GM12801 (cell line): ENCODE measurements around the gene MYPN.

ENCODE experiments used
- TF ChIP-seq, protein P1 (sequence below): IDR thresholded peaks from one replicate; pipeline ENCODE4 v1.5.1; 2011; ENCODE audit warnings: control low read depth; ENCODE audit not compliant: insufficient read length; ENCODE audit errors: extremely low read depth

MYPN gene

GRCh38 chr10:68176797-68177196 lies 67.5 kb downstream of the MYPN start:
- TF ChIP-seq, protein P1, sequence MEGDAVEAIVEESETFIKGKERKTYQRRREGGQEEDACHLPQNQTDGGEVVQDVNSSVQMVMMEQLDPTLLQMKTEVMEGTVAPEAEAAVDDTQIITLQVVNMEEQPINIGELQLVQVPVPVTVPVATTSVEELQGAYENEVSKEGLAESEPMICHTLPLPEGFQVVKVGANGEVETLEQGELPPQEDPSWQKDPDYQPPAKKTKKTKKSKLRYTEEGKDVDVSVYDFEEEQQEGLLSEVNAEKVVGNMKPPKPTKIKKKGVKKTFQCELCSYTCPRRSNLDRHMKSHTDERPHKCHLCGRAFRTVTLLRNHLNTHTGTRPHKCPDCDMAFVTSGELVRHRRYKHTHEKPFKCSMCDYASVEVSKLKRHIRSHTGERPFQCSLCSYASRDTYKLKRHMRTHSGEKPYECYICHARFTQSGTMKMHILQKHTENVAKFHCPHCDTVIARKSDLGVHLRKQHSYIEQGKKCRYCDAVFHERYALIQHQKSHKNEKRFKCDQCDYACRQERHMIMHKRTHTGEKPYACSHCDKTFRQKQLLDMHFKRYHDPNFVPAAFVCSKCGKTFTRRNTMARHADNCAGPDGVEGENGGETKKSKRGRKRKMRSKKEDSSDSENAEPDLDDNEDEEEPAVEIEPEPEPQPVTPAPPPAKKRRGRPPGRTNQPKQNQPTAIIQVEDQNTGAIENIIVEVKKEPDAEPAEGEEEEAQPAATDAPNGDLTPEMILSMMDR = no peak

- TF ChIP-seq, protein P1 = no peak
Measured at GRCh38 chr10:68178592-68178991, 69.3 kb downstream of the MYPN start.

GRCh38 chr10:68179016-68179415 lies 69.7 kb downstream of the MYPN start:
- TF ChIP-seq, protein P1 = no peak

DNA sequence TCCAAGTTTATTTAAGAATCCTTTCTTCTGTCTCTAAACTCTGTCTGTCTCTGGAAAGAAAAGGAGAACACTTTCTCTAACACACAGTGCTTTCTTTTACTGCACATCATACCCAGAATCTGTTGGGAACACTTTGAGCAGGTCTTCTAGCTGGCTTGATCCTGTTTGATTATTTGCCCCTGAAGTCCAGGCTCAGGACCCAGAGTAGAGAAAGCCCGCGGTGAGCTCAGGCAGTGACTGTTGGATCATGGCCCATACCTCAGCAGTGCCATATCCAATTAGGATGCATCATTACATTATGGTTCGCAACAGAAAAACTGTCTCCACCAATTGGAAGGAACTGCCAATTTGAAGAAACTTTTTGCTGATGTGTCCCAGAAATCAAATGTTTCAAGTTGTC lies 71.2 kb downstream of the MYPN start:
- TF ChIP-seq, protein P1 = no peak

DNA sequence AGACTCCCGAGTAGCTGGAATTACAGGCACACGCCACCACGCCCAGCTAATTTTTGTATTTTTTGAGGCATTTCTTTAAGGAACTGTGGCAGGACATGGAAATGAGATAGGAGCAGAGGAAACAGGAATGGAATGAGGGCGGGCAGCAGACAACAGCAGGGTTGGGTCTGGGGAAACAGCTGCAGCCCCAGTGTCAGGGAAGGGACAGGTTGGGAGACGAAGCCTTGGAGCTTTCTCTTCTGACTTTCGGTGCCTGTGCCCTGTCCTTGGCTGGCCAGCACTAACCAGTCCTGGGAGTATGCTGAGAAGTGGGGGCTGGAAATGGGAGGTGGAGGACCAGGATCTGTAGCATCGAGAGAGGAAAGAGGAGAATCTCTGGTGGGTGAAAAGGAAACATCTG lies 75.3 kb downstream of the MYPN start:
- TF ChIP-seq, protein P1 = no peak

GRCh38 chr10:68185085-68185484 lies 75.8 kb downstream of the MYPN start:
- TF ChIP-seq, protein P1 = no peak

- TF ChIP-seq, protein P1 = no peak
Measured at GRCh38 chr10:68188835-68189234, 79.5 kb downstream of the MYPN start.

GRCh38 chr10:68192113-68192512 lies 82.8 kb downstream of the MYPN start:
- TF ChIP-seq, protein P1 = no peak
